IPS-20b (cell line): ENCODE data around the gene TRAK2.

ENCODE experiments used
- H3K27ac ChIP-seq: one replicate; pipeline ENCODE4 v1.5.1; 2013; ENCODE audit warnings: low read length
- H3K27me3 ChIP-seq: 2 replicates; pipeline ENCODE4 v1.6.1; 2013; ENCODE audit warnings: mild to moderate bottlenecking, low read length, inconsistent platforms; ENCODE audit not compliant: insufficient read depth
- H3K36me3 ChIP-seq: 2 replicates; pipeline ENCODE4 v1.6.1; 2013; ENCODE audit warnings: low read depth, mild to moderate bottlenecking, inconsistent platforms, low read length, moderate library complexity; ENCODE audit not compliant: insufficient read depth
- H3K4me1 ChIP-seq: 2 replicates; pipeline ENCODE4 v1.6.1; 2013; ENCODE audit warnings: mild to moderate bottlenecking, control low read depth, inconsistent platforms, low read length, moderate library complexity; ENCODE audit not compliant: insufficient read depth
- H3K4me3 ChIP-seq: 2 replicates; pipeline ENCODE4 v1.5.1; 2013; ENCODE audit warnings: mild to moderate bottlenecking, low read length, inconsistent platforms
- H3K9ac ChIP-seq: 2 replicates; pipeline ENCODE4 v1.6.1; 2013; ENCODE audit warnings: low read depth, mild to moderate bottlenecking, inconsistent platforms, low read length, moderate library complexity
- H3K9me3 ChIP-seq: 2 replicates; pipeline ENCODE4 v1.6.1; 2013; ENCODE audit warnings: mild to moderate bottlenecking, low read depth, low read length, inconsistent platforms; ENCODE audit not compliant: insufficient read depth

Gene TRAK2

DNA sequence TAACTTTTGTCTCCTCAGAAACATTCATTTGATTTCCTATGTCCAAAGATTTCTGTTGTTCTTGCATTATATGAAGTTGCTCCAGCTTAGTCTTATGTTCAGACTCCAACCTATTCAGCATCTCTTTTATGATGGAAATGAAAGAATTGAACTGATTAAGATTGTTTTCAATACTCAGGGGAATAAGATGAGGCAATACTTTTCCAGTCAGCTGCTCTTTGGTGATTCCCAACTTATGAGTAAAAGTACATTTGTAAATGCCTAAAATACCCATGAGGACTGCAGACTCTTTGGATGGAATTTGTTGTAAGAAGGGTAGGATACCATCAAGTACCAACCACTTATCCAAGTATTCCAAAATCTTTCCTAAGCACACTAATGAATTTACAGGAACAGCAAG lies 39.8 kb downstream of the TRAK2 start:
- Histone ChIP-seq H3K4me1 (peaks cover 11% of the 10 kb centered on the region), H3K36me3 (no peaks in the 10 kb centered on the region), H3K9ac (no peak overlapping the region), H3K4me3 (no peak overlapping the region), H3K27me3 (no peaks in the 10 kb centered on the region), H3K27ac (no peak overlapping the region), H3K9me3 (no peaks in the 10 kb centered on the region)

DNA sequence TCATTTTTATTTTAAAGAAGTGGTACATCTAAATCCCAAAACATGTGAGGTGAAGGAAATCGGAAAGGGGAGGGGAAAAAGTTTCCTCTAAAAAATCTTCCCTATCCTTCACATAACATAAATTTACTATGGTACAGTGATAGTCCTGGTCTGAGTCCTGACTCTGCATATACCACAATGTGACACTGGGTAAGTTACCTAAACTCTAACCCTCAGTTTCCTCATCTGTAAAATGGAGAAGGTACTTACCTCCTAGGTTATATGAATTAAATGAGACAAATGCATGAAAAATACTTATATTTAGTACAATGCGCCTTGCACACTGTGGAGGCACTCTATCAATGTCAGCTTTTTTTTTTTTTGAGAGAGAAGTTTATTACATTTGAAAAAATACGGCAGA lies 42.3 kb downstream of the TRAK2 start:
- peaks cover 5% of the 10 kb centered on the region for H3K4me1 ChIP-seq
- H3K4me3 ChIP-seq: no peak overlapping the region
- H3K27me3 ChIP-seq: no peaks in the 10 kb centered on the region
- no peaks in the 10 kb centered on the region for H3K9me3 ChIP-seq
- H3K36me3 ChIP-seq: peaks cover 4% of the 10 kb centered on the region; the same call in 1 of the 2 replicates
- H3K27ac ChIP-seq: no peak overlapping the region
- H3K9ac ChIP-seq: no peak overlapping the region

DNA sequence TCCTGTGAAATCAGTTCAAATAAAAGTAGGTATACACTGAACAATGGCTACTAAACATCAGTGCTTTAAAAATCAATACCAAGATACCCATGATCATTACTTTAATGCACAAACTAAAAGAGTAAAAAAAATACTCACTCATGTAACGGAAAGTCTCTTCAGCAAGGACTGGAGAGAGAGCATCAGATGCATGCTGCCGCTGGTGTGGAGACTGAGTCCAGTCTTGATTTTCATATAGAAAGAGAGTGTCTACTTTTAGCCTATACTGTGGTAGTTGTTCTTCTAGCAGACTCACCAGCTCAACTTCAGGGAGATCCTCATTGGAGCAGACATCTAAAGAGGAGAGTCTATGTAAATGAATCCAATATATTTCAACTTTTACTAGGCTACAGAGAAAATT lies 44.0 kb downstream of the TRAK2 start:
- H3K9me3 ChIP-seq: no peaks in the 10 kb centered on the region
- H3K27ac ChIP-seq: no peak overlapping the region
- H3K4me1 ChIP-seq: no peaks in the 10 kb centered on the region
- no peak overlapping the region for H3K4me3 ChIP-seq
- no peak overlapping the region for H3K9ac ChIP-seq
- H3K27me3 ChIP-seq: no peaks in the 10 kb centered on the region
- peaks cover 4% of the 10 kb centered on the region; the same call in 1 of the 2 replicates for H3K36me3 ChIP-seq

DNA sequence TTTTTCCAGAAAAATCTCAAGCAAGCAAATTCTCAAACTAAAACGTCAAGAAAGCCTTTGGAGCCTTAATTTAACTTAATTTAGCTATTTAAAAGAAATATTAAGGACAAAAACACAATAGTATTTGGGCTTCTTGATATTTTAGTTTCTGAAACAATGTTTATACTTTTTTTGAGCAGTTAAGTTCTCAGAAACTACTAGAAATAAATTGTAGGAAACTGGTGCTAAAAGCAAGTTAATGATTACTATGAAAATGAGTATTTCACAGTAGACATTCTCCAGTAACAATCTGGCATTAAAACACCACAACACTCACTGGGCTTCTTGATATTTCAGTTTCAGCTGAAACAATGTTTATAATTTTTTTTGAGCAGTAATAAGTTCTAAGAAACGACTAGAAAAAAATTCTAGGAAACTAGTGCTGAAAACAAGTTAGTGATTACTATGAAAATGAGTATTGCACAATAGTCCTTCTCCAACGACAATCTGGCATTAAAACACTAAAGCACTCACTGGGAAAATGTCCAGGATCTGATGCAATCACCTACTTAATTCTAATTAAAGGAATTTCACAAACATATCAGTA lies 45.1 kb downstream of the TRAK2 start:
- Histone ChIP-seq H3K4me1 (no peaks in the 10 kb centered on the region), H3K36me3 (peaks cover 4% of the 10 kb centered on the region; the same call in 1 of the 2 replicates), H3K9ac (no peak overlapping the region), H3K4me3 (no peak overlapping the region), H3K9me3 (no peaks in the 10 kb centered on the region), H3K27ac (no peak overlapping the region), H3K27me3 (no peaks in the 10 kb centered on the region)

DNA sequence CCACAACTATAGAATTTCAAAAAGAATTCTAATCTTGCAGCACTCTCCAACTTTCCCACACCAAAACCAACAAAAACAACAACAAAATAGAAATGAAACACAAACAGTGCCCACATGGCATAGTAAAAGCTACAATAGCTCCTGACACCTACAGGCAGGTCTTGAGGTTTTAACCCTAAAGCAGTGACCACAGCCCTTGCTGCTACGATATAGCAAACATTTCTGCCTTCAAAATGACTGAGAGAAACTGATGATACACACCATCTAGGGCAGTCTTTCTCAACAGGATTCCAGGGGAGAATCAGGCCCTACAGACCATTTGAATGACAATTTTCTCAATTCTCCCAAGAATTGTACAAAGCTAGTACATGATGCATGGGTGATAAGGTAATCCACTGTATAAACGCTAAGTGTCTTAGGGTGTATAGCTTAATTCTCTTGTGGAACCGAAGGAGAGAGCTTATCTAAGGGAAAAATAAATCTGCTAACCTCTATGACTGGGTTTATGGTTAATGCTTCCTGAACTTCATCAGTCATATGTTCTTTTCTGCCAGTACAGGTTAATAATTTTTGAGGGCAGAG lies 46.5 kb downstream of the TRAK2 start:
- H3K9ac ChIP-seq: no peak overlapping the region
- H3K36me3 ChIP-seq: peaks cover 4% of the 10 kb centered on the region; the same call in 1 of the 2 replicates
- H3K4me3 ChIP-seq: no peak overlapping the region
- H3K4me1 ChIP-seq: no peaks in the 10 kb centered on the region
- H3K27me3 ChIP-seq: no peaks in the 10 kb centered on the region
- H3K27ac ChIP-seq: no peak overlapping the region
- H3K9me3 ChIP-seq: no peaks in the 10 kb centered on the region

DNA sequence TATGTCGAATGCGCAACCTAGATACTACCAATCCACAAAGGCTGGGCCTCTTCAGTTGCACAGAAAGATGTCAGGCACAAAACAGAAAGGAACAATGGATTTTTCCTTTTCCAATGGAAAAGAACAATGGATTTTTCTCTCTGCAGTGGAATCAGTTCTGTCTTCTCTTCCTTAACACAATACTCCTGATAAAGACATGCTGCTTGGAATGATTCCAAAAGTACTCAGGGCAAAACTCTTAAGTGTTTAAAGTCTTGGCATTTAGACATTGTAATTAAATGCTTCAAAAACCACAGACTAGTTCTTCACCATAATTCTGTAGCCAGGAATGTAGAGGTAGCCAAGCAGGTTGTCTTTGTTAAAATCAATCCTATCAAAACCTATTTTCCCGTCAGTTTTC lies 47.4 kb downstream of the TRAK2 start:
- no peaks in the 10 kb centered on the region for H3K27me3 ChIP-seq
- no peaks in the 10 kb centered on the region for H3K4me1 ChIP-seq
- H3K36me3 ChIP-seq: peaks cover 4% of the 10 kb centered on the region; the same call in 1 of the 2 replicates
- H3K4me3 ChIP-seq: no peak overlapping the region
- H3K9ac ChIP-seq: no peak overlapping the region
- H3K9me3 ChIP-seq: no peaks in the 10 kb centered on the region
- no peak overlapping the region for H3K27ac ChIP-seq

DNA sequence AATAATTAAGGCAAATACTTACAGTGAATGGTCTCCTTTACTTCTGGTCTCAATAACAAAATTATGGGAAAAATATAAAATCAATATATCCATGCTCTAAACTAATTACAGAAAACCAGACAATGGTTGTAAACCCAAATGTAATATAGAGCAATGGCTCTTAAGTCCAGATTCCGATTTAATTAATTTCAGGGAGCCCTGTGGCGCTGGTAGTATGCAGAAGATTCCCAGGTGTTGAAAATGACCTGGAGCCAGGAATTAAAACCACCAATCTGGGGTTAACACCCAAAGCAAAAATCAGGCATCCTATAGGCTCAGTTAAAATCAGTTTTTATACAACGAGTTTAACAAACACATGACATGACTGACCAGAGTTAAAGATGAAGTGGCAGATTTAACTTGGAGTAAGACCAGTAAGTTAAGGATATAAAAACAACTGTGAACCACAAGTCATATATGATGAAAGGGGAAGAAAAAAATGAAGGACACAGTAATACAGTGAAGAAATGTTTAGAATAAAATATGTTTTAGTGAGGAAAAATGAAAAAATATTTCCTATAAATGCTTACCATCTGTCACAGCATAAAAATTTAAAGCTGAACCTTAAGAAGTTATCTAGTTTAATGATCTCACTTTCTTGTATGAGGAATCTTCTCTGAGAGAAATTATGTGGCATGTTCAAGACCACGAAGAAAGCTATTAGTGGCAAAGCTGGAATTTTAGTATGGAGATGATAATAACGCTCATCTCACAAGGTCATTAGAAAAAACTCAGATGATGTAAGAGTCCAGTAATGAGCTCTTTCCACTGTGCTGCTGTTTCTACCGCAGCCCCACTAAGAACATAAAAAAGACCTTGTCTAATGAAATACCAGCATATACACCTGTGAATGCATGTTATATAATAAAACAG lies 48.4 kb downstream of the TRAK2 start:
- H3K9ac ChIP-seq: no peak overlapping the region
- no peaks in the 10 kb centered on the region for H3K9me3 ChIP-seq
- no peak overlapping the region for H3K27ac ChIP-seq
- no peaks in the 10 kb centered on the region for H3K27me3 ChIP-seq
- no peaks in the 10 kb centered on the region for H3K4me1 ChIP-seq
- peaks cover 7% of the 10 kb centered on the region for H3K36me3 ChIP-seq
- H3K4me3 ChIP-seq: no peak overlapping the region

DNA sequence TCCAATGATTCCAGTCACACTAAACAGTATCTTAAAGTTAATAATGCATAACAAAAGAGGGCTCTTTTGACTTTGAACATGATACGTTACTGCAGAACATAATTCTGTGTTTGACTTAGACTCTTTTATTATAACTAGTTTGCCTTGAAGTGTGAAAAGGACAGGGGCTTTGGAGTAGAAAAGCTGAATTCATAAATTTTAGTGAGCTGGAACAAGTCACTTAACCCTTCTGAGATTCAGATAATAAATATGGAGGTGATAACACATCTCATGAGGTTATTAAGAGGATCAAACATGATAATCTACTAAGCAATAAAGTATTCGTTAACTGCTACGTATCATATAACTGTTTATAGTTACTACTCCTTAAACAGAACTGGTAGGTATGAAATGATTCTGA lies 49.4 kb downstream of the TRAK2 start:
- peaks cover 18% of the 10 kb centered on the region for H3K36me3 ChIP-seq
- H3K9ac ChIP-seq: no peak overlapping the region
- no peaks in the 10 kb centered on the region for H3K27me3 ChIP-seq
- no peak overlapping the region for H3K4me3 ChIP-seq
- no peak overlapping the region for H3K27ac ChIP-seq
- no peaks in the 10 kb centered on the region for H3K9me3 ChIP-seq
- H3K4me1 ChIP-seq: no peaks in the 10 kb centered on the region

DNA sequence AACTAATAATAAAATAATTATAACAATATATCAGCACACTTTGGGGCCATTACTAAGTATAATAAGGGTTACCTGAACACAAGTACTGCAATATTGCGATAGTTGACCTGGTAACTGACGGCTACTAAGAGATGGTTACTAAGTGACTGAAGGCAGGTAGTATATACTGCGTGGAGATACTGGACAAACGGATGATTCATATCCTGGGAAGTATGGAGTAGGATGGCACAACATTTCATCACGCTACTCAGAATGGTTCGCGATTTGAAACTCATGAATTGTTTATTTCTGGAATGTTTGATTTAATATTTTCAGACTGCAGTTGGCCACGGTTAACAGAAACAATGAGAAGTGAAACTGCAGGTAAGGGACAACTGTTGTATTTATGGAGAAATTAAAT lies 54.7 kb downstream of the TRAK2 start:
- Histone ChIP-seq H3K27ac (no peak overlapping the region), H3K4me3 (no peak overlapping the region), H3K36me3 (peaks cover 52% of the 10 kb centered on the region), H3K27me3 (no peaks in the 10 kb centered on the region), H3K4me1 (no peaks in the 10 kb centered on the region), H3K9ac (no peak overlapping the region), H3K9me3 (no peaks in the 10 kb centered on the region)

DNA sequence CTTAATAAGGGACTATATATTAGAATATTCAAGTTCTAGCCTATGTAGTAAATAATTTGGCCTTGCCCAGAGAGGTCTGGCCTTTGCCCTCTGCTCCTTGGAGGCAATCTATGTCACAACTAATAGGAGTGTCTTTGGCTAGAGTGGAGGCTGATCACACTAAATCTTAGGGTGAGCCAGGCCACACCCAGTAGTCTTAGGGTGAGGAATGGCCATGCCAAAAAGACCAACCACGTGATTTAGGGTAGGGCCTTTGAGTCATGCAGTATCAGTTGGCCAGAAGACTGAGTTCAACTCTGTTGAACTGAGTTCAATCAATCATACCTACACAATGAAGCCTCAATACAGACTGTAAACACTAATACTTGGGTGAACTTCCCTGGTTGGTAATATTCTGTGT lies 68.1 kb downstream of the TRAK2 start:
- Histone ChIP-seq H3K4me3 (no peak overlapping the region), H3K4me1 (peaks cover 8% of the 10 kb centered on the region; the same call in 1 of the 2 replicates), H3K36me3 (peaks cover 50% of the 10 kb centered on the region), H3K9ac (no peak overlapping the region), H3K27ac (no peak overlapping the region), H3K9me3 (no peaks in the 10 kb centered on the region), H3K27me3 (no peaks in the 10 kb centered on the region)

DNA sequence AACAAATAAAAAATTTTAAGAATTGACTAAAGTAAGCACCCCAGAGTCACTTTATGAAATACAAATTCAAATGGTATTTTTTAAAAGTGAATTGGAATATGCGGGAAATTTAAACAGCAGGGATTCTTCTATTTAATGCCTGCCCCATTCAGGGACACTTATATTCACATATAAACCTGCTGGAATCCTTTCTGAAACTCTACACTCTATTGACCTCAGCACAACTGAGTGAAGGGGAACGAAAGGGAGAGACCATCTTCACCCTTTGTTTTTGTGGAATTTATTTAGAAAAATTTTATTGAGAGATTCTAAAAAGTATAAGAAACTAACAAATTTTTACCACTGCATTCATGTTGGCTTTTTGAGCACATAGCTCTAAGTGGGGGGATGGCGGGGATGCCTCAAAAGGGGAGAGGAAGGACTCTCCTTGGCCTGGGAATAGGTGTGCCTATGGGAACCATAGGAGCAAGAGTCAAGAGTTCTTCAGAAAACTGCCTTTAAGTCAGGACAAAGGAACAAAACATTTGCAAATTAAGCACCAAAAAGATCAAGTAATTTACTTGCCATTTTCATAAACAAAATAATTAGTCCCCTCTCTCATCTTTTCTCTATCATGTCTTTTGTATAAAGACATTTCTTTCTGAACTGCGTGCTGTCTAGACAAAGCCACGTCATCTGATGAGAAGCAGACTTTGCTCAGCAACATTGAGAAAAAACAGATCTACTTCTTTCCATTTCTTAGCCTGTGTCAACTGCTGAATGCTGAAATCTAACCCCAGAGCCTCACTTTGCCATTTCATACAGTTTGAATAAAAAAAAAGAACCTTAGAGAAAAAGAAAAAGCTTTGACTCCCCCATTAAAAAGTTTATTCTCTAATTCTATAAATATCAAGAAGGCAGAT lies 72.5 kb downstream of the TRAK2 start:
- 0 out of 2 replicates have a peak overlapping the region, but pooled peaks have one; percentile 3 for H3K9ac ChIP-seq
- H3K9me3 ChIP-seq: no peaks in the 10 kb centered on the region
- peaks cover 9% of the 10 kb centered on the region; the same call in 1 of the 2 replicates for H3K4me1 ChIP-seq
- no peak overlapping the region for H3K4me3 ChIP-seq
- no peaks in the 10 kb centered on the region for H3K27me3 ChIP-seq
- peaks cover 21% of the 10 kb centered on the region for H3K36me3 ChIP-seq
- no peak overlapping the region for H3K27ac ChIP-seq
